ENCODE results near the gene SH3BGRL. TPM values are rescaled to one million over a fixed set of nuclear protein-coding genes. Genes with fewer than 3 reads are reported as not detected.

SH3BGRL gene
- total and polyA plus RNA-seq, 7 experiments from 2014 or later, result 66.6 to 175 (median 82.7) TPM

GRCh38 chrX:81263059-81263458 is 61.2 kb downstream of the SH3BGRL start:
- Mint-ChIP-seq H3K27me3 (no peaks in the 10 kb centered on the region), H3K27ac (peak overlapping the region in 3 of 9 donors; percentile 16 to 65 (median 21)), H3K4me1 (peaks cover 9 to 67% (median 40%) of the 10 kb centered on the region in 7 donors), H3K4me3 (no peak overlapping the region), H3K36me3 (peaks cover 2 to 16% (median 7%) of the 10 kb centered on the region in 5 donors), H3K9me3 (peaks cover 0 to 5% (median 0%) of the 10 kb centered on the region in 11 donors)
- Histone ChIP-seq H3K27ac (ENCODE audit: low read depth, low read length) (no peak overlapping the region), H3K9me3 (ENCODE audit: control insufficient read depth in 2 of 3, low read length in 3 of 3) (no peaks in the 10 kb centered on the region), H3K36me3 (ENCODE audit: control insufficient read depth in 2 of 3, insufficient read depth in 3 of 3, low read length in 3 of 3) (no peaks in the 10 kb centered on the region), H3K27me3 (ENCODE audit: control insufficient read depth in 2 of 2, insufficient read depth in 2 of 2, low read length in 2 of 2) (no peaks in the 10 kb centered on the region), H3K4me1 (ENCODE audit: control insufficient read depth in 2 of 2, insufficient read depth in 2 of 2, low read length in 2 of 2) (no peaks in the 10 kb centered on the region), H3K4me3 (ENCODE audit: low read length) (no peak overlapping the region)
- ChIA-PET POLR2A (no interaction called here), CTCF (no interaction called here)
- ATAC-seq, result no peak
- intact Hi-C loops (cut with micrococcal nuclease), result no loop called here
- no peak for DNase-seq

GRCh38 chrX:81278616-81279015 is 76.7 kb downstream of the SH3BGRL start:
- DNase-seq, result no peak
- Histone ChIP-seq H3K27me3 (ENCODE audit: control insufficient read depth in 2 of 2, insufficient read depth in 2 of 2, low read length in 2 of 2) (no peaks in the 10 kb centered on the region), H3K9me3 (ENCODE audit: control insufficient read depth in 2 of 3, low read length in 3 of 3) (no peaks in the 10 kb centered on the region), H3K27ac (ENCODE audit: low read depth, low read length) (no peak overlapping the region), H3K36me3 (ENCODE audit: control insufficient read depth in 2 of 3, insufficient read depth in 3 of 3, low read length in 3 of 3) (peaks cover 0 to 21% (median 3%) of the 10 kb centered on the region in 3 experiments), H3K4me3 (ENCODE audit: low read length) (no peak overlapping the region), H3K4me1 (ENCODE audit: control insufficient read depth in 2 of 2, insufficient read depth in 2 of 2, low read length in 2 of 2) (no peaks in the 10 kb centered on the region)
- H3K27me3 Mint-ChIP-seq, result no peaks in the 10 kb centered on the region
- ATAC-seq, result no peak
- CTCF ChIA-PET, result no interaction called here
- H3K4me1 Mint-ChIP-seq, result no peaks in the 10 kb centered on the region
- peaks cover 9 to 52% (median 32%) of the 10 kb centered on the region in 5 donors for H3K36me3 Mint-ChIP-seq
- no peak overlapping the region for H3K4me3 Mint-ChIP-seq
- POLR2A ChIA-PET, result no interaction called here
- H3K9me3 Mint-ChIP-seq, result peaks cover 0 to 13% (median 1%) of the 10 kb centered on the region in 11 donors
- no peak overlapping the region for H3K27ac Mint-ChIP-seq
- intact Hi-C loops (cut with micrococcal nuclease), result no loop called here

GRCh38 chrX:81280148-81280547 is 78.2 kb downstream of the SH3BGRL start:
- Histone ChIP-seq H3K9me3 (ENCODE audit: control insufficient read depth in 2 of 3, low read length in 3 of 3) (no peaks in the 10 kb centered on the region), H3K36me3 (ENCODE audit: control insufficient read depth in 2 of 3, insufficient read depth in 3 of 3, low read length in 3 of 3) (peaks cover 0 to 21% (median 3%) of the 10 kb centered on the region in 3 experiments), H3K4me1 (ENCODE audit: control insufficient read depth in 2 of 2, insufficient read depth in 2 of 2, low read length in 2 of 2) (no peaks in the 10 kb centered on the region), H3K27me3 (ENCODE audit: control insufficient read depth in 2 of 2, insufficient read depth in 2 of 2, low read length in 2 of 2) (no peaks in the 10 kb centered on the region), H3K4me3 (ENCODE audit: low read length) (no peak overlapping the region), H3K27ac (ENCODE audit: low read depth, low read length) (no peak overlapping the region)
- no peak for ATAC-seq
- H3K36me3 Mint-ChIP-seq, result peaks cover 9 to 59% (median 47%) of the 10 kb centered on the region in 5 donors
- H3K9me3 Mint-ChIP-seq, result peaks cover 0 to 22% (median 6%) of the 10 kb centered on the region in 11 donors
- H3K4me3 Mint-ChIP-seq, result no peak overlapping the region
- ChIA-PET CTCF (no interaction called here), POLR2A (no interaction called here)
- no peaks in the 10 kb centered on the region for H3K4me1 Mint-ChIP-seq
- no peak overlapping the region for H3K27ac Mint-ChIP-seq
- intact Hi-C loops (cut with micrococcal nuclease), result no loop called here
- no peak for DNase-seq
- no peaks in the 10 kb centered on the region for H3K27me3 Mint-ChIP-seq

GRCh38 chrX:81286075-81286474 is 84.2 kb downstream of the SH3BGRL start:
- CTCF ChIA-PET, result no interaction called here
- H3K27me3 ChIP-seq (ENCODE audit: control insufficient read depth in 2 of 2, insufficient read depth in 2 of 2, low read length in 2 of 2), result no peaks in the 10 kb centered on the region
- H3K27ac Mint-ChIP-seq, result no peak overlapping the region

GRCh38 chrX:81286608-81287007 is 84.7 kb downstream of the SH3BGRL start:
- H3K4me3 Mint-ChIP-seq, result no peak overlapping the region
- ChIA-PET CTCF (no interaction called here), POLR2A (no interaction called here)
- Histone ChIP-seq H3K36me3 (ENCODE audit: control insufficient read depth in 2 of 3, insufficient read depth in 3 of 3, low read length in 3 of 3) (peaks cover 0 to 4% (median 0%) of the 10 kb centered on the region in 3 experiments), H3K4me3 (ENCODE audit: low read length) (no peak overlapping the region), H3K27ac (ENCODE audit: low read depth, low read length) (no peak overlapping the region), H3K9me3 (ENCODE audit: control insufficient read depth in 2 of 3, low read length in 3 of 3) (peaks cover 0 to 5% (median 0%) of the 10 kb centered on the region in 3 experiments), H3K27me3 (ENCODE audit: control insufficient read depth in 2 of 2, insufficient read depth in 2 of 2, low read length in 2 of 2) (no peaks in the 10 kb centered on the region), H3K4me1 (ENCODE audit: control insufficient read depth in 2 of 2, insufficient read depth in 2 of 2, low read length in 2 of 2) (no peaks in the 10 kb centered on the region)
- H3K4me1 Mint-ChIP-seq, result no peaks in the 10 kb centered on the region
- intact Hi-C loops (cut with micrococcal nuclease), result no loop called here
- no peak for ATAC-seq
- H3K27me3 Mint-ChIP-seq, result no peaks in the 10 kb centered on the region
- H3K36me3 Mint-ChIP-seq, result peaks cover 10 to 58% (median 48%) of the 10 kb centered on the region in 5 donors
- H3K27ac Mint-ChIP-seq, result no peak overlapping the region
- DNase-seq, result no peak
- H3K9me3 Mint-ChIP-seq, result peaks cover 0 to 64% (median 11%) of the 10 kb centered on the region in 11 donors

More at GRCh38 chrX:81286075-81286474, 84.2 kb downstream of the SH3BGRL start:
- peaks cover 0 to under 1% (median 0%) of the 10 kb centered on the region in 3 experiments for H3K9me3 ChIP-seq (ENCODE audit: control insufficient read depth in 2 of 3, low read length in 3 of 3)
- no peaks in the 10 kb centered on the region for H3K4me1 ChIP-seq (ENCODE audit: control insufficient read depth in 2 of 2, insufficient read depth in 2 of 2, low read length in 2 of 2)
- Mint-ChIP-seq H3K4me3 (no peak overlapping the region), H3K27me3 (no peaks in the 10 kb centered on the region), H3K36me3 (peaks cover 10 to 59% (median 45%) of the 10 kb centered on the region in 5 donors), H3K4me1 (no peaks in the 10 kb centered on the region), H3K9me3 (peaks cover 0 to 59% (median 12%) of the 10 kb centered on the region in 11 donors)
- no peaks in the 10 kb centered on the region for H3K36me3 ChIP-seq (ENCODE audit: control insufficient read depth in 2 of 3, insufficient read depth in 3 of 3, low read length in 3 of 3)
- ATAC-seq (no peak), DNase-seq (no peak)
- intact Hi-C loops (cut with micrococcal nuclease), result no loop called here
- no peak overlapping the region for H3K4me3 ChIP-seq (ENCODE audit: low read length)
- POLR2A ChIA-PET, result no interaction called here
- H3K27ac ChIP-seq (ENCODE audit: low read depth, low read length), result no peak overlapping the region

GRCh38 chrX:81291996-81292395 is 90.1 kb downstream of the SH3BGRL start:
- Mint-ChIP-seq H3K4me1 (peaks cover 0 to 7% (median 0%) of the 10 kb centered on the region in 7 donors), H3K36me3 (peaks cover 8 to 73% (median 65%) of the 10 kb centered on the region in 5 donors), H3K27me3 (no peaks in the 10 kb centered on the region), H3K27ac (no peak overlapping the region), H3K9me3 (peaks cover 0 to 65% (median 16%) of the 10 kb centered on the region in 11 donors), H3K4me3 (no peak overlapping the region)
- DNase-seq, result no peak
- ChIA-PET CTCF (no interaction called here), POLR2A (no interaction called here)
- intact Hi-C loops (cut with micrococcal nuclease), result no loop called here
- ATAC-seq, result no peak
- Histone ChIP-seq H3K9me3 (ENCODE audit: control insufficient read depth in 2 of 3, low read length in 3 of 3) (peaks cover 0 to 16% (median 0%) of the 10 kb centered on the region in 3 experiments), H3K27ac (ENCODE audit: low read depth, low read length) (no peak overlapping the region), H3K27me3 (ENCODE audit: control insufficient read depth in 2 of 2, insufficient read depth in 2 of 2, low read length in 2 of 2) (no peaks in the 10 kb centered on the region), H3K36me3 (ENCODE audit: control insufficient read depth in 2 of 3, insufficient read depth in 3 of 3, low read length in 3 of 3) (peaks cover 0 to 11% (median 0%) of the 10 kb centered on the region in 3 experiments), H3K4me1 (ENCODE audit: control insufficient read depth in 2 of 2, insufficient read depth in 2 of 2, low read length in 2 of 2) (no peaks in the 10 kb centered on the region), H3K4me3 (ENCODE audit: low read length) (no peak overlapping the region)

- Mint-ChIP-seq H3K27me3 (no peaks in the 10 kb centered on the region), H3K27ac (no peak overlapping the region), H3K4me1 (peaks cover 0 to 7% (median 0%) of the 10 kb centered on the region in 7 donors), H3K4me3 (no peak overlapping the region), H3K36me3 (peaks cover 5 to 62% (median 56%) of the 10 kb centered on the region in 5 donors), H3K9me3 (peaks cover 0 to 51% (median 16%) of the 10 kb centered on the region in 11 donors)
- H3K4me3 ChIP-seq (ENCODE audit: low read length), result no peak overlapping the region
- DNase-seq (no peak), ATAC-seq (no peak)
- ChIA-PET CTCF (no interaction called here), POLR2A (no interaction called here)
- no peaks in the 10 kb centered on the region for H3K27me3 ChIP-seq (ENCODE audit: control insufficient read depth in 2 of 2, insufficient read depth in 2 of 2, low read length in 2 of 2)
- peaks cover 0 to 16% (median 0%) of the 10 kb centered on the region in 3 experiments for H3K9me3 ChIP-seq (ENCODE audit: control insufficient read depth in 2 of 3, low read length in 3 of 3)
- H3K36me3 ChIP-seq (ENCODE audit: control insufficient read depth in 2 of 3, insufficient read depth in 3 of 3, low read length in 3 of 3), result peaks cover 0 to 11% (median 0%) of the 10 kb centered on the region in 3 experiments
- intact Hi-C loops (cut with micrococcal nuclease), result no loop called here
- no peak overlapping the region for H3K27ac ChIP-seq (ENCODE audit: low read depth, low read length)
- H3K4me1 ChIP-seq (ENCODE audit: control insufficient read depth in 2 of 2, insufficient read depth in 2 of 2, low read length in 2 of 2), result no peaks in the 10 kb centered on the region
These were observed 92.2 kb downstream of the SH3BGRL start for GRCh38 chrX:81294101-81294500.

Data from naive thymus-derived CD4-positive, alpha-beta T cell (primary cell).